Trophoblast cell (in vitro differentiated cells and primary cell): ENCODE data around the gene GEMIN5.
A peak's percentile ranks its signal among the peaks of the same experiment; 100 is the strongest.

Experiments used
- DNase-seq, 2 donors: peaks; one replicate each; pipeline ENCODE4 v3.0.0-alpha.2; 2016
- H2AFZ ChIP-seq: 2 replicates; pipeline ENCODE4 v1.6.1; 2013; ENCODE audit warnings: low read length, moderate library complexity, mild to moderate bottlenecking; ENCODE audit not compliant: insufficient read depth, poor library complexity
- H2AK5ac ChIP-seq: 2 replicates; pipeline ENCODE4 v1.6.1; 2013; ENCODE audit warnings: mild to moderate bottlenecking, low read length
- H2BK120ac ChIP-seq: 2 replicates; pipeline ENCODE4 v1.6.1; 2013; ENCODE audit warnings: low read length, mild to moderate bottlenecking, moderate library complexity; ENCODE audit not compliant: insufficient read depth, poor library complexity
- H2BK12ac ChIP-seq: 2 replicates; pipeline ENCODE4 v1.6.1; 2013; ENCODE audit warnings: mild to moderate bottlenecking, low read length, moderate library complexity
- H2BK5ac ChIP-seq: 2 replicates; pipeline ENCODE4 v1.6.1; 2013; ENCODE audit warnings: low read length, low read depth, moderate library complexity, mild to moderate bottlenecking; ENCODE audit not compliant: poor library complexity
- H3K14ac ChIP-seq: 2 replicates; pipeline ENCODE4 v1.6.1; 2013; ENCODE audit warnings: mild to moderate bottlenecking, low read length
- H3K18ac ChIP-seq: 2 replicates; pipeline ENCODE4 v1.6.1; 2013; ENCODE audit warnings: mild to moderate bottlenecking, low read length
- H3K23ac ChIP-seq: 2 replicates; pipeline ENCODE4 v1.6.1; 2013; ENCODE audit warnings: low read length
- H3K27ac ChIP-seq: 2 replicates; pipeline ENCODE4 v1.5.1; 2013; ENCODE audit warnings: low read depth, mild to moderate bottlenecking, inconsistent platforms, low read length, moderate library complexity
- H3K27me3 ChIP-seq: 2 replicates; pipeline ENCODE4 v1.6.1; 2013; ENCODE audit warnings: inconsistent platforms, mild to moderate bottlenecking, low read length, moderate library complexity; ENCODE audit not compliant: insufficient read depth
- H3K36me3 ChIP-seq, 2 experiments: 1 replicate in 1 of 2; 2 replicates in 1 of 2; pipeline ENCODE4 v1.6.1; 2013; ENCODE audit warnings: low read length in 2 of 2, mild to moderate bottlenecking in 2 of 2, moderate library complexity in 1 of 2; ENCODE audit not compliant: insufficient read depth in 2 of 2, control insufficient read depth in 1 of 2
- H3K4ac ChIP-seq: 2 replicates; pipeline ENCODE4 v1.6.1; 2013; ENCODE audit warnings: low read depth, mild to moderate bottlenecking, low read length, moderate library complexity
- H3K4me1 ChIP-seq, 2 experiments: 1 replicate in 1 of 2; 2 replicates in 1 of 2; pipeline ENCODE4 v1.6.1; 2013; ENCODE audit warnings: low read length in 2 of 2, mild to moderate bottlenecking in 2 of 2, moderate library complexity in 1 of 2; ENCODE audit not compliant: insufficient read depth in 2 of 2, control insufficient read depth in 1 of 2
- H3K4me2 ChIP-seq: 2 replicates; pipeline ENCODE4 v1.6.1; 2013; ENCODE audit warnings: inconsistent platforms, mild to moderate bottlenecking, low read length, moderate library complexity
- H3K4me3 ChIP-seq: 2 replicates; pipeline ENCODE4 v1.5.1; 2013; ENCODE audit warnings: mild to moderate bottlenecking, low read depth, low read length, inconsistent platforms
- H3K79me1 ChIP-seq: one replicate; pipeline ENCODE4 v1.6.1; 2013; ENCODE audit warnings: low read length
- H3K79me2 ChIP-seq: 2 replicates; pipeline ENCODE4 v1.6.1; 2013; ENCODE audit warnings: low read length, mild to moderate bottlenecking; ENCODE audit not compliant: control insufficient read depth, insufficient read depth, poor library complexity
- H3K9ac ChIP-seq: 2 replicates; pipeline ENCODE4 v1.6.1; 2013; ENCODE audit warnings: mild to moderate bottlenecking, low read length
- H3K9me3 ChIP-seq: 2 replicates; pipeline ENCODE4 v1.6.1; 2013; ENCODE audit warnings: low read depth, mild to moderate bottlenecking, control low read depth, inconsistent platforms, low read length; ENCODE audit not compliant: insufficient read depth
- H4K12ac ChIP-seq: 2 replicates; pipeline ENCODE4 v1.6.1; 2013; ENCODE audit warnings: low read depth, mild to moderate bottlenecking, low read length, moderate library complexity
- H4K8ac ChIP-seq: 2 replicates; pipeline ENCODE4 v1.6.1; 2013; ENCODE audit warnings: low read depth, mild to moderate bottlenecking, low read length, moderate library complexity
- H4K91ac ChIP-seq: one replicate; pipeline ENCODE4 v1.6.1; 2013; ENCODE audit warnings: low read depth, mild to moderate bottlenecking, low read length, moderate library complexity
- WGBS: extraction: QIAGEN DNeasy Blood & Tissue Kit; methylation state at CpG from one replicate; pipeline ENCODE4 v1.1.7; 2013; ENCODE audit warnings: missing lambda C conversion rate; ENCODE audit not compliant: insufficient read length, insufficient coverage; ENCODE audit errors: extremely low coverage; 5-methylcytosine and 5-hydroxymethylcytosine counted together

GEMIN5 gene

GRCh38 chr5:154841273-154841661 is 96.7 kb downstream of the GEMIN5 start:
- Histone ChIP-seq H2AK5ac (no peak overlapping the region), H3K9ac (no peak overlapping the region), H4K8ac (no peak overlapping the region), H3K79me2 (no peaks in the 10 kb centered on the region), H2BK5ac (no peak overlapping the region), H4K12ac (no peak overlapping the region), H3K18ac (no peak overlapping the region), H3K79me1 (no peaks in the 10 kb centered on the region), H3K27me3 (no peaks in the 10 kb centered on the region), H4K91ac (no peak overlapping the region), H3K4me1 (peaks cover 0 to 12% of the 10 kb centered on the region in 2 experiments), H3K4me3 (no peak overlapping the region), H3K23ac (no peak overlapping the region), H2BK120ac (no peak overlapping the region), H3K4me2 (no peak overlapping the region), H3K9me3 (no peaks in the 10 kb centered on the region), H3K4ac (no peak overlapping the region), H3K14ac (no peak overlapping the region), H3K27ac (no peak overlapping the region), H2BK12ac (no peak overlapping the region), H2AFZ (no peak overlapping the region), H3K36me3 (no peaks in the 10 kb centered on the region)
- no peak for DNase-seq

- Histone ChIP-seq H3K14ac (no peak overlapping the region), H3K9ac (no peak overlapping the region), H2BK12ac (no peak overlapping the region), H3K18ac (no peak overlapping the region), H2AFZ (no peak overlapping the region), H3K36me3 (no peaks in the 10 kb centered on the region), H3K23ac (no peak overlapping the region), H2BK120ac (no peak overlapping the region), H3K4ac (no peak overlapping the region), H4K91ac (no peak overlapping the region), H4K12ac (no peak overlapping the region), H4K8ac (no peak overlapping the region), H3K9me3 (no peaks in the 10 kb centered on the region), H3K79me2 (no peaks in the 10 kb centered on the region), H2AK5ac (no peak overlapping the region), H3K4me3 (no peak overlapping the region), H3K27ac (no peak overlapping the region), H3K79me1 (no peaks in the 10 kb centered on the region), H3K4me2 (no peak overlapping the region), H3K4me1 (peaks cover 0 to 12% of the 10 kb centered on the region in 2 experiments), H2BK5ac (no peak overlapping the region), H3K27me3 (no peaks in the 10 kb centered on the region)
- peak in 1 of 2 donors; percentile 3 for DNase-seq
- no CpG with 5 or more reads among the region's 6 CpGs for WGBS
Measured at GRCh38 chr5:154840435-154841272, 97.4 kb downstream of the GEMIN5 start.
